ENCODE data around the gene AGRN. TPM values are rescaled to one million over a fixed set of nuclear protein-coding genes. Genes with fewer than 3 reads are reported as not detected.
A peak's percentile ranks its signal among the peaks of the same experiment; 100 is the strongest.

Gene AGRN
- total and polyA plus RNA-seq, 8 donors = 3.5 to 459 (median 50.5) TPM

DNA sequence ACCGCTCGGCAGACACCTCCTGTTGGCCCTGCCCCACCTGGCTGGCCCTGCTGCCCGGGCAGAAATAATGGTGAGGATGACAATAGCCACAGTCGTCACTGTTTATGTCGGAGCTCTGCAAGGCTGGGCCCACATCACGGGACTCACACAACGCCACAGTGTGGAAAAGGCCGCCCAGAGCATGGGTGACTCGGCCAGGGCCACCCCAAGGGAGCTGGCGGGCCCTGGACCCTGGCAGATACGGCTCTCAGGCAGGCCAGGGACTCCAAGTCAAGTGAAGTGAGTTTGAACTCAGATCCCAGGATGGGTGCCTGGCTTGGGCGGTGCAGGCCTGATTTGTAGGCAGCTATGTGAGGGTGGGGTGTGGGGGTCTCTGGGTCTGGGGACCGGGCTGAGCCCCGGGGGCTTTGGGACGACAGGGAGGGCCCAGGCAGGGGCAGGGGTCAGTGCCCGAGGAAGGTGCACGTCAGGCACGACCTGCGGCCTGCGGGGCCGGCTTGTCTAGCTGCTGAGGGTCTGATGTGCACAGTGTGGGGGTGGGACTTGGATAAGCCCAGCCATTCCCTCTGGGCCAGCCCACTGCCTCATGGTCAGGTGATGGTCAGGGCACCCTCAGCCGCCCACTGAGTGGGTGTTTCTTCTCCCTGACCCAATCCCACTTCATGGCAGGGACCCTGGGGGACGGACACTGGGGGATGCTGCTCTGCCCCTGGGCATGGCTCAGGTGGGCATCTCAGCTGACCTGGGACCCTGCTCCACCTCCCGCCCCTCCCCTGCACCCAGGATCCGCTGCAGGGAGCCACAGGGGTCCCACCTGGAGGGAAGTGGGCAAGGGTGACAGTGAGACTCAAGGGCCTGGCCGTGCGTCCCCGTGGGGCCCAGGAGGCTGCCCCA is 53.2 kb downstream of the AGRN start:
- peak overlapping the region; percentile 79 to 94 (median 80) for H3K27ac ChIP-seq
- peak overlapping the region; percentile 17 to 33 (median 30) for H3K4me3 ChIP-seq
- WGBS, 5 donors = 47 to 73% (median 60%) methylated on average over 14 to 28 of the region's 28 CpGs
- TF ChIP-seq POLR2AphosphoS5 (IDR thresholded peaks at IDR 0.05) (no peak), EP300 (IDR thresholded peaks at IDR 0.05) (no peak), POLR2A (IDR thresholded peaks at IDR 0.05) (no peak)
- TF ChIP-seq, protein P1, sequence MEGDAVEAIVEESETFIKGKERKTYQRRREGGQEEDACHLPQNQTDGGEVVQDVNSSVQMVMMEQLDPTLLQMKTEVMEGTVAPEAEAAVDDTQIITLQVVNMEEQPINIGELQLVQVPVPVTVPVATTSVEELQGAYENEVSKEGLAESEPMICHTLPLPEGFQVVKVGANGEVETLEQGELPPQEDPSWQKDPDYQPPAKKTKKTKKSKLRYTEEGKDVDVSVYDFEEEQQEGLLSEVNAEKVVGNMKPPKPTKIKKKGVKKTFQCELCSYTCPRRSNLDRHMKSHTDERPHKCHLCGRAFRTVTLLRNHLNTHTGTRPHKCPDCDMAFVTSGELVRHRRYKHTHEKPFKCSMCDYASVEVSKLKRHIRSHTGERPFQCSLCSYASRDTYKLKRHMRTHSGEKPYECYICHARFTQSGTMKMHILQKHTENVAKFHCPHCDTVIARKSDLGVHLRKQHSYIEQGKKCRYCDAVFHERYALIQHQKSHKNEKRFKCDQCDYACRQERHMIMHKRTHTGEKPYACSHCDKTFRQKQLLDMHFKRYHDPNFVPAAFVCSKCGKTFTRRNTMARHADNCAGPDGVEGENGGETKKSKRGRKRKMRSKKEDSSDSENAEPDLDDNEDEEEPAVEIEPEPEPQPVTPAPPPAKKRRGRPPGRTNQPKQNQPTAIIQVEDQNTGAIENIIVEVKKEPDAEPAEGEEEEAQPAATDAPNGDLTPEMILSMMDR (IDR thresholded peaks at IDR 0.05) = no peak
- intact Hi-C loops (cut with DNase I; ENCODE audit: low total_unique reads) = no loop called here
- DNase-seq = peak in 1 of 2 donors; percentile 46
- peaks cover 18 to 50% (median 34%) of the 10 kb centered on the region in 4 donors for H3K4me1 ChIP-seq
- H3K9me3 ChIP-seq = no peaks in the 10 kb centered on the region
- H3K27me3 ChIP-seq = peaks cover 3 to 84% (median 30%) of the 10 kb centered on the region in 3 donors
- H3K36me3 ChIP-seq = no peaks in the 10 kb centered on the region

- TF ChIP-seq POLR2A (IDR thresholded peaks at IDR 0.05) = peak in 1 of 4 donors; percentile 62
- TF ChIP-seq POLR2AphosphoS5 (IDR thresholded peaks at IDR 0.05) = peak in 2 of 3 donors; percentile 88 to 94
- TF ChIP-seq, protein P1 (IDR thresholded peaks at IDR 0.05) = no peak
- no peaks in the 10 kb centered on the region for H3K36me3 ChIP-seq
- peaks cover 0 to 79% (median 22%) of the 10 kb centered on the region in 3 donors for H3K27me3 ChIP-seq
- peak within 1 kb of the TSS; percentile 79 to 94 (median 80) for H3K27ac ChIP-seq
- DNase-seq = peak; percentile 89 to 94
- 29 to 53% (median 36%) methylated on average over 16 to 35 of the region's 35 CpGs for WGBS, 5 donors
- H3K4me3 ChIP-seq = peak within 1 kb of the TSS; percentile 17 to 33 (median 30)
- peaks cover 11 to 41% (median 25%) of the 10 kb centered on the region in 4 donors for H3K4me1 ChIP-seq
- intact Hi-C loops (cut with DNase I; ENCODE audit: low total_unique reads) = no loop called here
- no peaks in the 10 kb centered on the region for H3K9me3 ChIP-seq
These were observed 54.0 kb downstream of the AGRN start, which contains the start of gene RNF223 for GRCh38 chr1:1073743-1074587. TSS of gene RNF223 (minus strand) at chr1:1074306. CDS start at chr1:1072566, 1,740 bp downstream.

DNA sequence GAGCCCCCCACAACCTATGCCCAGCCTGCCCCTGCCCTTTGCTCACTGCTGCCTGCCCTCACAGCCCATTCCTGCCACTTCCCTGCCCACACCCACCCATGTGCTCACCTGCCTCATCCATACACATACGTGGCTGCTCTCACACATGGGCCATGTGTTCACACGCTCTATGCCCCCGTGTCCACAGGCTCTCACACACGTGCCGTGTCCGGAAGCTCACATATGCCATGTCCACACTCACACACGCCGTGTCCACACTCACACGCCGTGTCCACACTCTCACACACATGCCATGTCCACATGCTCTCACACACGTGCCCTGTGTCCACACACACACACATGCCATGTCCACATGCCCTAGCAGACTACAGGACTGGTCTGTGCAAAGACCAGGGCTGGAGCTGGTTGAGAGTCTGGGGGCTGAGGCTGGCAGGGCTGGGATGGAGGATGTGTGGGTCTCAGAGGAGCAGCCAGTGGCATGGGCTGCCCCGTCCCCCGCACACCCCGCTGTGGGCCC is 54.8 kb downstream of the AGRN start:
- peak in 1 of 2 donors; percentile 52 for DNase-seq
- Histone ChIP-seq H3K4me1 (peaks cover 9 to 40% (median 24%) of the 10 kb centered on the region in 4 donors), H3K27me3 (peaks cover 0 to 79% (median 15%) of the 10 kb centered on the region in 3 donors), H3K27ac (peak overlapping the region; percentile 79 to 94 (median 80)), H3K4me3 (no peak overlapping the region), H3K36me3 (no peaks in the 10 kb centered on the region), H3K9me3 (no peaks in the 10 kb centered on the region)
- TF ChIP-seq POLR2AphosphoS5 (IDR thresholded peaks at IDR 0.05) (no peak), POLR2A (IDR thresholded peaks at IDR 0.05) (no peak), EP300 (IDR thresholded peaks at IDR 0.05) (no peak)
- TF ChIP-seq, protein P1 (IDR thresholded peaks at IDR 0.05) = no peak
- 65 to 75% (median 69%) methylated on average over 11 to 14 of the region's 14 CpGs for WGBS, 5 donors
- intact Hi-C loops (cut with DNase I; ENCODE audit: low total_unique reads) = no loop called here
